Osteoblast (primary cell): ENCODE results near the gene CTNNA1. TPM values are rescaled to one million over a fixed set of nuclear protein-coding genes. Genes with fewer than 3 reads are reported as not detected.

Source experiments
- DNase-seq: peaks from one replicate; pipeline ENCODE4 v3.0.0; 2011; ENCODE audit warnings: low spot score, mixed read lengths; ENCODE audit not compliant: insufficient read length; ENCODE audit errors: missing footprints
- H2AFZ ChIP-seq: 2 replicates; pipeline ENCODE4 v1.6.0; 2011; ENCODE audit warnings: mild to moderate bottlenecking, low read length
- H3K27ac ChIP-seq: 2 replicates; pipeline ENCODE4 v1.5.1; 2011; ENCODE audit warnings: mild to moderate bottlenecking, low read depth, low read length, moderate library complexity
- H3K27me3 ChIP-seq: 2 replicates; pipeline ENCODE4 v1.6.0; 2012; ENCODE audit warnings: mild to moderate bottlenecking, control low read depth, inconsistent platforms, low read length, moderate library complexity; ENCODE audit not compliant: insufficient read depth
- H3K36me3 ChIP-seq: 2 replicates; pipeline ENCODE4 v1.5.1; 2011; ENCODE audit warnings: mild to moderate bottlenecking, low read length, control low read depth, moderate library complexity; ENCODE audit not compliant: insufficient read depth
- H3K4me1 ChIP-seq: 2 replicates; pipeline ENCODE4 v1.5.1; 2011; ENCODE audit warnings: mild to moderate bottlenecking, low read length, control low read depth, moderate library complexity; ENCODE audit not compliant: insufficient read depth
- H3K4me2 ChIP-seq: 2 replicates; pipeline ENCODE4 v1.6.0; 2011; ENCODE audit warnings: mild to moderate bottlenecking, low read length; ENCODE audit not compliant: insufficient read depth
- H3K4me3 ChIP-seq: fragments of 200-600 bp; sonication (generic); 3 replicates; pipeline ENCODE4 v1.5.1; 2012; ENCODE audit warnings: mild to moderate bottlenecking, low read length, inconsistent platforms; ENCODE audit not compliant: insufficient read depth
- H3K79me2 ChIP-seq: 2 replicates; pipeline ENCODE4 v1.6.0; 2012; ENCODE audit warnings: mild to moderate bottlenecking, low read length, control low read depth, inconsistent platforms; ENCODE audit not compliant: insufficient read depth
- H3K9me3 ChIP-seq: 2 replicates; pipeline ENCODE4 v1.5.1; 2011; ENCODE audit warnings: low read depth, low read length, control low read depth
- H4K20me1 ChIP-seq: 2 replicates; pipeline ENCODE4 v1.6.0; 2012; ENCODE audit warnings: mild to moderate bottlenecking, low read length, control low read depth; ENCODE audit not compliant: insufficient read depth
- total RNA-seq: library from RNA; depleted of rRNA; stranded (reverse); fragments of >200 nt; gene quantifications from 2 replicates; pipeline ENCODE4 v1.2.3, GENCODE V29; 2012
- TF ChIP-seq, protein P1 (sequence below): IDR thresholded peaks from 2 replicates; pipeline ENCODE4 v1.5.1; 2011; ENCODE audit warnings: mild to moderate bottlenecking, low read depth, low read length, moderate library complexity; ENCODE audit errors: extremely low read depth

CTNNA1 gene
- total RNA-seq, 1 donor, result 432 TPM

DNA sequence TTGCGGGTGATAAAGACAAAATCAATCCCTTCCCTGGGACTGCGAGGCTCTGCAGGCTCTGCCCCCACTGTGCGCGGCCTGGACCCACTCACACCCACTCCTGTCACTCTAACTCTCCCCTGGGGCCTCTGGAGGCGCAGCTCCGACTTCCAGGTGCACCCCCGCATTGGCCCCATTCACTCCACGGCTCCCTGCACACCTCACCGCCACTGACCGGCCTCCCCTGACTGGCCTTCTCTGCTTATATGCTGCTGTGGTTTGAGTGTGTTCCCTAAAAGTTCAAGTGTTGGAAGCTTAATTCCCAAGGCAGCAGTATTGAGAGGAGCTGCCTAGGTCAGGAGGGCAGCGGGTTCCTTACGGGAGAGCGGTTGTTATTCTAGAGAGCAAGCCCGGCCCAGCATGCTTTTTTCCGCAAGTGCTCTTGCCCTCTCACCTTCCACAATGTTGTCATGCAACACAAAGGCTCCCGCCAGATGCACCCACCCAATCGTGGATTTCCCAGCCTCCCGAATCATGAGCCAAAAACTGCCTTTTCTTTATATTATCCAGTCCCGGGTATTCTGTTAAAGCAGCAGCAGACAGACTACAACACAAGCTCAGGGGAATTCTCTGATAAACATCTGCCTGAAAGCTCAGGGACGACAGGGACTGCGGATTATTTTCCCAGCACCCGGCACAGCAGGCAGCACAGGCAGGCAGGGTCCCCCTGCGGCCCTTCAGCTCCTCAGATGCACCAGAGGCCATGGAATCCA, 195.4 kb downstream of the CTNNA1 start:
- H3K27me3 ChIP-seq, result no peaks in the 10 kb centered on the region
- no peak overlapping the region for H3K4me3 ChIP-seq
- H4K20me1 ChIP-seq, result peaks cover 8% of the 10 kb centered on the region
- no peaks in the 10 kb centered on the region for H3K9me3 ChIP-seq
- DNase-seq, result no peak
- peaks cover 4% of the 10 kb centered on the region for H3K36me3 ChIP-seq
- no peak overlapping the region for H3K4me2 ChIP-seq
- H3K79me2 ChIP-seq, result no peaks in the 10 kb centered on the region
- no peak overlapping the region for H2AFZ ChIP-seq
- TF ChIP-seq, protein P1, sequence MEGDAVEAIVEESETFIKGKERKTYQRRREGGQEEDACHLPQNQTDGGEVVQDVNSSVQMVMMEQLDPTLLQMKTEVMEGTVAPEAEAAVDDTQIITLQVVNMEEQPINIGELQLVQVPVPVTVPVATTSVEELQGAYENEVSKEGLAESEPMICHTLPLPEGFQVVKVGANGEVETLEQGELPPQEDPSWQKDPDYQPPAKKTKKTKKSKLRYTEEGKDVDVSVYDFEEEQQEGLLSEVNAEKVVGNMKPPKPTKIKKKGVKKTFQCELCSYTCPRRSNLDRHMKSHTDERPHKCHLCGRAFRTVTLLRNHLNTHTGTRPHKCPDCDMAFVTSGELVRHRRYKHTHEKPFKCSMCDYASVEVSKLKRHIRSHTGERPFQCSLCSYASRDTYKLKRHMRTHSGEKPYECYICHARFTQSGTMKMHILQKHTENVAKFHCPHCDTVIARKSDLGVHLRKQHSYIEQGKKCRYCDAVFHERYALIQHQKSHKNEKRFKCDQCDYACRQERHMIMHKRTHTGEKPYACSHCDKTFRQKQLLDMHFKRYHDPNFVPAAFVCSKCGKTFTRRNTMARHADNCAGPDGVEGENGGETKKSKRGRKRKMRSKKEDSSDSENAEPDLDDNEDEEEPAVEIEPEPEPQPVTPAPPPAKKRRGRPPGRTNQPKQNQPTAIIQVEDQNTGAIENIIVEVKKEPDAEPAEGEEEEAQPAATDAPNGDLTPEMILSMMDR, result no peak
- H3K27ac ChIP-seq, result no peak overlapping the region
- peaks cover 9% of the 10 kb centered on the region for H3K4me1 ChIP-seq

DNA sequence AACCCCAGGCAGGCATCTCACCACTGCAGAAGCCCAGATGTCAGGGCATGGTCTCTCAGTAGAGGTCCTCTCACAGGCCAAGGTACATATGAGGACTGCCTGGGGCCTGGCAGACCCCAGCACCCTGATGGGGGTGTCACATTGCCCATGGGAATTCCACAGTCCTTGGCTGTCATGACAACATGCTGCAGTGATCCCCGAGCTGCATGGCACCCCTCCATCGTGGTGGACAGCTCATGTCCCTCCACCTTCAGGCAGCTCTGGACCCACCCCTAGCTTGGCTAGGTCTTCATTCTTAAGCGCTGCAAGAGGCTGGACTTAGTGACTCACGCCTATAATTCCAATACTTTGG, 196.0 kb downstream of the CTNNA1 start:
- DNase-seq, result no peak
- no peak overlapping the region for H3K27ac ChIP-seq
- TF ChIP-seq, protein P1, result no peak
- no peaks in the 10 kb centered on the region for H3K9me3 ChIP-seq
- H4K20me1 ChIP-seq, result peaks cover 6% of the 10 kb centered on the region
- no peaks in the 10 kb centered on the region for H3K79me2 ChIP-seq
- no peak overlapping the region for H3K4me3 ChIP-seq
- peaks cover 11% of the 10 kb centered on the region for H3K4me1 ChIP-seq
- H3K36me3 ChIP-seq, result peaks cover 4% of the 10 kb centered on the region
- no peak overlapping the region for H3K4me2 ChIP-seq
- no peak overlapping the region for H2AFZ ChIP-seq
- no peaks in the 10 kb centered on the region for H3K27me3 ChIP-seq

DNA sequence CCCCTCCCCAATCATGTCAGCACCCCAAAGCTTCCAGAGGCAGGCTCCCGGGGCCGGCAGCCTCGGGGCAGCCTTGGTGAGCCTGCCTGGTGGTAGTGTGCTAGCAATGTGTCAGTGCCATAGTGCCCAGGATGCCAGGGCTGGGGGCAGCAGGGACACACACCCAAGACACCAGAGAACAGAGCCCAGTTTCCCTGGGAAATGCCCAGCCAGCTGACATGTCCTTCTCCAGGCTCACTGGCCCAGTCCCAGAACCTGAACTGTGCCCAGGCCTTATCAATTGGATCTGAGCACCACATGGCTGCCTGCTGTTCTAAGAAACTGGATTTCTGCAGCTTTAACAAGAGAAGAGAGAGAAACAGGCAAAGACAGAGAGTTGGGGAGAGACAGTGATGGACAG, 196.8 kb downstream of the CTNNA1 start:
- DNase-seq, result peak; percentile 87
- Histone ChIP-seq H2AFZ (no peak overlapping the region), H4K20me1 (peaks cover 4% of the 10 kb centered on the region), H3K36me3 (peaks cover 4% of the 10 kb centered on the region), H3K4me2 (no peak overlapping the region), H3K4me3 (no peak overlapping the region), H3K79me2 (no peaks in the 10 kb centered on the region), H3K27ac (no peak overlapping the region), H3K27me3 (no peaks in the 10 kb centered on the region), H3K4me1 (peaks cover 11% of the 10 kb centered on the region), H3K9me3 (no peaks in the 10 kb centered on the region)
- TF ChIP-seq, protein P1, result no peak

DNA sequence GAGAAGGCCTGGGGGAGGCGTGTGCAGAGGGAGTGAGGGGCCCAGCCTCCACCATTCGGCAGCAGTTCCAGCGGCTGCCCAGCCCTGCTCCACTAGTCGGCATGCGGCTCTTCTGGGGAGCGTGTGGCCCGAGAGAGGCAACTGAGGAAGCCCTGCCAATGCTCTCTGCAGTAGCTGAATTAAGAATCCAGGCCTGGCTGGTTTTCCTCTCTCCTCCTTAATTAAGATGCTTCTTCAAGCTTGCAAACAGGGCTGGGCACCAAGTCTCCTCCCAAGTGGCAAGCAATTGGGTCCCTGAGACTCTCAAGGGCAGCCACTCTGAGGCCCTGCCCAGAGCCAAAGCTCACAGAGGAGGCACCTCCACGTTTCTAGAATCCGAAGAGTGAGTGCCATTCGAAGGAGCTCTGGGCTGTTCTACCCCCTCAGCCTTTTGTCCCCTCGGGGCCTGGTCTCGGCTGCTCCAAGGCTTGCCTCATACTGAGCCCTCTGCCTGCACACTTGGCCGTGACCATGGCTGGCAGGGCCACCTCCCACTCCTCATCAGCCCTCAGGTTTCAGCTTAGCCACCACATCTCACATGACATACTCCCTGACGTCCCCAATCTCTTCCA, 197.3 kb downstream of the CTNNA1 start:
- DNase-seq, result peak; percentile 65
- Histone ChIP-seq H3K36me3 (peaks cover 5% of the 10 kb centered on the region), H2AFZ (no peak overlapping the region), H3K4me2 (no peak overlapping the region), H3K79me2 (no peaks in the 10 kb centered on the region), H3K4me1 (peaks cover 11% of the 10 kb centered on the region), H3K4me3 (no peak overlapping the region), H4K20me1 (peaks cover 4% of the 10 kb centered on the region), H3K27me3 (no peaks in the 10 kb centered on the region), H3K9me3 (no peaks in the 10 kb centered on the region), H3K27ac (no peak overlapping the region)
- TF ChIP-seq, protein P1, result no peak
